ENCODE measurements around the gene IL6ST.
A peak's percentile ranks its signal among the peaks of the same experiment; 100 is the strongest.
"Not testable (repeated sequence)": the region's sequence is repeated elsewhere in the genome, so short reads cannot be mapped to it uniquely, and the experiment has no call there.

IL6ST gene

DNA sequence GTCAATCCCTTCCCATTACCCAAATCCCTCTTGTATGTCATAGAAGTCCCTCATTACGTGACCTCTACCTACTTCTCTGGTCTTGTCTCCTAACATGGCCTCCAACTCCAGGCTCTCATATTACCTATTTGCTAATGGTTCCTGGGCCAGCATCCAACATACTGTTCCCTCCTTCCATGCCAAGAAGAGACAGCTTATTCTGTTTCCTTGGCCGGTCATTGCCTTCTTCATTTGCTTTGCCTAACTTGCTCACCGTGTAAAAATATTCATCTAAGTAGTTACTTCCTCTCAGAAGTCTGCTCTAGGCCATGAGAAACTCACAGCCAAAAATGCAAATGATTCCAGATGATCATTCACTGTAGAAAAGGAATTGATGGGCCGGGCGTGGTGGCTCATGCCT lies 8.9 kb upstream of the IL6ST start:
- no peak for DNase-seq (ENCODE audit: low spot score)

DNA sequence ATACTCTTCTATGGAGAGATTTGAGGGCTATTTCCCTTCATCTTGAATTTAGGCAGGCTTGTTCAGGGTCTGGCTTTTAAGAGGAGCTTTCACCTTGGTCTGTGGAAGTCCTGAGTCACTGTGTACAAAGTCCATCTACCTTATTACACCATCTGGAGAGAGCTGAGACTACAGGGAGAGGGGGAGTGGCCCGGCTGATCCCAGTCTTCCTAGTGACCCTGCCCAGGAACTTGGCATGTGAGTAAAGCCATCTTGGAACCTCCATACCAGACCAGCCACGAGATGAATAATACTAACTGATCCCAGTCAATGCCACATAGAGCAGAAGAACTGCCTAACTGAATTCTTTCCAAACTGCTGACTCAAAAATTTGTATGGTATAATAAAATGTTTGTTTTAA lies 8.4 kb upstream of the IL6ST start:
- no peak for DNase-seq (ENCODE audit: low spot score)

DNA sequence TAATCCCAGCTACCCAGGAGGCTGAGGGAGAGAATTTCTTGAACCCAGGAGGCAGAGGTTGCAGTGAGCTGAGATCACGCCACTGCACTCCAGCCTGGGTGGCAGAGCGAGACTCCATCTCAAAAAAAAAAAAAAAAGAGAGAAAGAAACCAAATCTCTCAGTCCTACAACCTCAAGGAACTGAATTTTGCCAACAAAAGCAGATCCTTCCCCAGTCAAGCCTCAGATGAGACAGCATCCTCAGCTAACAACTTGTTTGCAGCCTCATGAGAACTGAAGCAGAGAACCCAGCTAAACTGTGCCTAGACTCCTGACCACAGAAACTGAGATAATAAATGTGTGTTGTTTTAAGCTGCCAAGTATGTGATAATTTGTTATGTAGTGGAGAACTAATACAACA lies 7.5 kb upstream of the IL6ST start:
- no peak for DNase-seq (ENCODE audit: low spot score)

DNA sequence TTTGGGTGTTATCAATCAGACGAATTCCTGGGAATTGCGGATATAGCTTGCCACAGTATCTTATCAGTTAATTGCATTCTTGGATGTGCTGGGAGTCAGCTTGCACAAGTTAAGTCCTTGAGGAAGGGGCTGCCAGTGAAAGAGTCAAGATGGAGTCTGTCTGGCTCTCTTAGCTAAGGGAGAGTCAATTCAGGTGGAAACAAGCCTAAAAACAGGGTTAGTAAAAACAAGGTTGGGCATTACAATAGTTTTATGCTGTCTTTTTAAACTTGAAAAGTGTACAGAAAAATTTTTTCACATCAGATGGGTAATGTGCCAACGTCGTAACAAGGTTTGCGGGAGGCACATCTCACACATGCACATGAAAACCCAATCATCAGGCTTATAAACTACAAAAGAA lies 5.5 kb upstream of the IL6ST start:
- not testable (repeated sequence) for DNase-seq (ENCODE audit: low spot score)

DNA sequence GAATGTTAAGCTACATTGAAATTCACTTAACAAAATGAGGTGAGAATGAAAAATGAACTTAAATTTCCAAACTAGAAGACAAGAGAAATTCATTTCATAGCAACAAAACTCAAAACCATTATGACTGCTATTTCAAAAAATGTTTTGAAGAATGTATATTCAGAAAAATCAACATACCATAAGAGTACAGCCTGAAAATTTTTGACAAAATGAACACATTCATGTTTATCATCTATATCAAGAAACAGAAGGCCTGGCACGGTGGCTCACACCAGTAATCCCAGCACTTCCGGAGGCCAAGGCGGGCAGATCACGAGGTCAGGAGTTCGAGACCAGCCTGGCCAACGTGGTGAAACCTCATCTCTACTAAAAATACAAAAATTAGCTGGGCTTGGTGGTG lies 4.2 kb upstream of the IL6ST start:
- no peak for DNase-seq (ENCODE audit: low spot score)

DNA sequence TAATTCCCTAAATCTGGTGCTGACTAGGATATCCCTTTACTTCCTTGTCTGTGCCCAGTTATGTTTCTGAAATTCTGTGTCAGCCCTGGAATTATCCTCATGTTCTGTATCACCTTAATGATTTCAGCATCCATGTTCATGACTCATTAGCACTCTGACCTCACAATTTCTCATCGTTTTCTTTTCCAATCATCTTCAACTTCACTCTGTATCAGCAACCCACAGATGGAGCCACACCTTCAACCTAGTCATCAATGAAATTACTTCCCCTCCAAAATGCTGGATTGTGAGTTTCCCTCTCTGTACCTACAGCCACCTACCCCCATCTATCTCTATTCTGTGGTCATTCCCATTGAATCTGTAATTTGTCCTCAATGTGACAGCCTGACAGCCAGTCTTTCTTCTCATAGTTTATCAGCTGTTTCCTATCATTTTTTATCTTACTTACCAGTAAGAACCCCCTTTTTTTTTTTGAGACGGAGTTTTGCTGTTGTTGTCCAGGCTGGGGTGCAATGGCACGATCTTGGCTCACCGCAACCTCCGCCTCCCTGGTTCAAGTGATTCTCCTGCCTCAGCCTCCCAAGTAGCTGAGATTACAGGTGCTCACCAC lies 3.1 kb upstream of the IL6ST start:
- DNase-seq (ENCODE audit: low spot score), result no peak

DNA sequence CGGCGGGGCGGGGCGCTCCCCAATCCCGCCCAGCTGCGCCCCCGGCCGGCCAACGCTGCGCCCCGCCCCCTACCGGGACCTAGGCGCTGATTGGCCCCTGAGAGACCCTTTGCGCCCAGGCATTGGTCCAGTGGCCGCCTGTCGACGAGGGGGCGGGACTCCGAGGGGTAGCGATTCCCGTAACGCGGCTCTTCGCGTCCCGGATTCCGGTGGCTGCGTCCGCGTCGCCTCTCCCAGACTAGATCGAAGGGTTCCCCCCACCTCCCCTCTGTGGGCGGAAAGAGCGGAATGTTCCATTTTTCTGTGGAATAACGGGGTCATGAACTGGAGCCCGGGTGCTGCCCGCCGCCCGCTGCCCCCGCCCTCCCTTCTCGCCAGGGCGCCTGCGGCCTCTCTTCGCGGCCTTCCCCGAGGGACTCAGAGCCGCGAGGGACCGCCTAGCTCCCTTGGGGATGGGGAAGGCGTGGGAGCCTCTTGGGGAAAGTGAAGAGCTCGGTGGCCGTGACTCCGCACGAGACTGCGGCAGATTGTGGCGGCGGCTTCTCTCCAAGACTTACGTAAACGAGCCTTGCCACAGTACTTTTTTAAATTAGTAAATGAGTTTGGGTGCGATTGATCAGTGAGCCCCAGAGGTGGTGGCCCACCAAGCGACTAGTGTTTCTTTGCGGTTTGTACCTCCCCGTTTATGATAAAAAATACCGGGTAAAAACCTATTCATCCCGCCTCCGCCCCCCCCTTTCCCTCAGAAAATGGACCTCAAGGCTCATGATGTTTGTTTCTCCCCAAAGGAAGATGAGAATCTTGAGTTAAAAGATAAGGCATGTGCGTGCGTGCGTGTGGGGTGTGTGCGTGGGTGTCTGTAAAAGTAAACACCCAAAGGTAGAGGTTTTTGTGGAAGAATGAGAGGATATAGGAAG lies 493 bp upstream of the IL6ST start:
- DNase-seq (ENCODE audit: low spot score), result peak; percentile 97

DNA sequence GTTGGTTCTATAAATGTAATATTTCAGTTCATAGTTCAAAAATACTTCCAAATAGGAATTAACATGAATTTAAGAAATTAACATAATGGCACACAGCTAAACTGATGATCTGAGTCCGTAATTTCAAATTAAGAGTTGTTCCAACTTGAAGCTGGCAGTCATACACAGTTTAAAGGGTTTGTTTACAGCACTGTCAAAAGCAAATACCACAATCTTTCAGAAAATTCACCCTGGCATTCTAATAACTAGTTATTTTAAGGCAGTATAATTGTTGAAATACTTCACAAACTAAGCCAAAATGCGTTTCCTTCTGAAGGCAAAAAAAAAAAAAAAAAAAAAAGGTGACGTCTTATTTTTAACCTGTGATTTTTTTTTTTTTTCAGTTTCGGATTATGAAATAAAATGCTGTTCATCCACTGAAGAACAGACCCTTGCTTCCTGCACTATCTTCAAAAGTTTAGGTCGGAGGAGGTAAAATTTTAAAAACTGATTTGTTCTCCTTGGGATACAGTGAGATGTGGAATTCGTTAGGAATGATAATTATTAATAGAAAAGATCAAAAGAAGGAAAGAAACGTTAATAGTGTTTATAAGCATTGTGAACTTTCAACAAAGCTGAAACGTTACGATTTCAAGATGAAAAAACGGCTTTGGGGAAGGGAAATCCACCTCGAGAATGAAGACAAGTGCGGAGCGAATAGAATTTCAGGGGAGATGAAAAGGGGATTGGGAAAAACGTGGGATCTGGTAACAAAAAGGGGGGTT lies 850 bp downstream of the IL6ST start:
- no peak for DNase-seq (ENCODE audit: low spot score)

DNA sequence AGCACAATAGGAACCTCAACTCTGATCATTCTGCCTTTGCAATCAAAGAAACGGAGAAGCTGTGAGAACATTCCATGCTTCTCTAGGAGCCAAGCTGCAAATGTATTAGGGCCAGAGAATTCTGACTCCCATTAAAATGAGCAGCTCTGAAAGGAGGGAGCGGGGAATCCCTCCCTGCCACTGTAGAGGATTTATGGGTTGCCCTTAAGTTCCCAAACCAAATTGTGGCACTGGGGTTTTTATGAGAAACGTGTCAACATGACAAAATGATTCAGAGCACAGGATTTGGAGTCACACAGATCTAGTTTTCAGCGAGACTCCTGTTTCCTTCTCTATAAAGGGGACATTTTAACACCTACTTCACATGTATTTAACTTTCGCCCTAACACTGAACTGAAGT lies 1.8 kb downstream of the IL6ST start:
- DNase-seq (ENCODE audit: low spot score), result no peak

DNA sequence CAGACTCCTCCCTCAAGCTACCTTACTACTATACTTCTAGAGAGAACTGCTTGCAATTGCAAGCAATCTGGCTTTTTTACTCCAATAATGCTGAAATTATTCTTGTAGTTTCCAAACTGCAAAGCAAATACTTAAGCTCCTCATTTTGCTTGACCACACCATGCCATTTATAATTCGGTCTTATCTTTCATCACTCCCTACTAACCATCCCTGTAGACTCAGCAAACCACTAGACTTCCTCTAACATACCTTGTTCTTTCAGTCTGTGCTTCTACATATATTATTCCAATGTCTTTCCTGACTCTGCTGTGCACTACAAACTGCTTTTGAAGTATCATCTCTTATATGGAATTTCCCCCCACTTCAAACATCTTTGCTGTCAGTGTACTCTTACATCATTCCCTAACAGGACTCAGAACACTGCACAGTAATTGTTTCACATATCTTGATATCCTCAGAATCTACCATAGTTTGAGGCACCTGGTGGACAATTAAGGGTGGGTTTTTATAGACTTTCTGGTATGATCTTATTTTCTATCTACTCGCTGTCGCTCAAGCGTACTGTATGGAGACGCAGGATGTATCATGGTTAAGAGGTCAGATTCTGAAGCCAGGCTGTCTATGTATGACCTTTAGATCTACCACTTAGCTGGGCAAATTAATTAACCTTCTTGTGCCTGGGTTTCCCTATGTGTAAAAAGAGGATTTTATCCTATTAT lies 2.8 kb downstream of the IL6ST start:
- no peak for DNase-seq (ENCODE audit: low spot score)

DNA sequence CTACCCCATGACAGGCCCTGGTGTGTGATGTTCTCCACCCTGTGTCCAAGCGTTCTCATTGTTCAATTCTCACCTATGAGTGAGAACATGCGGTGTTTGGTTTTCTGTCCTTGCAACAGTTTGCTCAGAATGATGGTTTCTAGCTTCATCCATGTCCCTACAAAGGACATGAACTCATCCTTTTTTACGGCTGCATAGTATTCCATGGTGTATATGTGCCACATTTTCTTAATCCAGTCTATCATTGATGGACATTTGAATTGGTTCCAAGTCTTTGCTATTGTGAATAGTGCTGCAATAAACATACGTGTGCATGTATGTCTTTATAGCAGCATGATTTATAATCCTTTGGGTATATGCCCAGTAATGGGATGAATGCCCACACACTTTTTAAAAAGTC lies 3.9 kb downstream of the IL6ST start:
- DNase-seq (ENCODE audit: low spot score), result not testable (repeated sequence)

DNA sequence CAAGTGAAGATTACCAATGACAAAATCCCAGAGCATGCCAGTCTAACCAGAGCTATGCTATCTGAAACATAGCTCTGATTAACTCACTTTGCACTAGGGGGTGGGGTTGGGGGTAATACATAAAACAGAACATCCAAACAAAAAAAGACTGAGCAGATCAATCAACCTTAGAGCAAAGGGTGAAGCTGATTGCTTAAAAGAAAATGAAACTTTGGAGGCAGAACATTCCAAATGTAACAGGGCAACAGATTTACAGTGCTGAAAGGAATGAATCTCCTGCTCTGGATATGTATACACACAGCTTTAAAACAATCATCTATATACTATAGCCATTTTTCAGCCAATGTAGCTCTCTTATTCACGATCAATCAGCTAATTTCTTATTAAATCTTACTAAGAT lies 4.9 kb downstream of the IL6ST start:
- no peak for DNase-seq (ENCODE audit: low spot score)

DNA sequence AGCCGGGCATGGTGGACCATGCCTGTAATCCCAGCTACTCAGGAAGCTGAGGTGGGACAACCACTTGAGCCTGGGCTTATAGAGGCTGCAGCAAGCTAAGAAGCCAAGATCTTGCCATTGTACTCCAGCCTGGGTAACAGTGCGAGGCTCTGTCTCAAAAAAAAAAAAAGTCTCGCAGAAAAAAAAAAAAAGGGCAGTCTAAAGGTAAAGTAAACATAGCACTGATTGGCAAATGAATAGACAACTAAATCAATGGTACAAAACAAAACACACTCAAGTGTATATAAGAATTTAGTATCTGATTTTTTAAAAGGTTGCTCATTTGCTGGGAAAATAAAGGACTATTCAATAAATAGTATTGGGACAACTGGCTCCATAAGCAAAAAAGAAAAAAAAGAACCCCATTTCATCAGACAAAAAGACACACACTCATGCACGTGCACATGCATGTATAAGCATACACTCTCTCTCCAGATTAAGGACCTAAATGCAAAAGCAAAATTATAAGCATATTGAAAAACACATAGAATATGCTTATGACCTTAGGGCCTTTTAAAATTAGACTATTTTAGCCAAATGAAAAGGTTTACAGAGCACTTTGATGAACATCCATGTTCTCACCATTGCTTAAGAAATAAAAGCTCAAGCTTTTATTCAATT lies 5.7 kb downstream of the IL6ST start:
- DNase-seq (ENCODE audit: low spot score), result no peak

DNA sequence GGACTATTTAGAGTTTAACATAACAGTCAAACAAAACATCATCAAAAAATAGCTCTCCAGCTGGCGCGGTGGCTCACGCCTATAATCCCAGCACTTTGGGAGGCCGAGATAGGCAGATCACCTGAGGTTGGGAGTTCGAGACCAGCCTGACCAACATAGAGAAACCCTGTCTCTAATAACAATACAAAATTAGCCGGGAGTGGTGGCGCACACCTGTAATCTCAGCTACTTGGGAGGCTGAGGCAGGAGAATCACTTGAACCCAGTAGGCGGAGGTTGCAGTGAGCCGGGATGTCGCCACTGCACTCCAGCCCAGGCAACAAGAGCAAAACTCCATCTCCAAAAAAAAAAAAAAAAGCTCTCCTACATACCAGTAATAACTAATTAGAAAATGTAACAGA lies 6.3 kb downstream of the IL6ST start:
- DNase-seq (ENCODE audit: low spot score), result not testable (repeated sequence)

DNA sequence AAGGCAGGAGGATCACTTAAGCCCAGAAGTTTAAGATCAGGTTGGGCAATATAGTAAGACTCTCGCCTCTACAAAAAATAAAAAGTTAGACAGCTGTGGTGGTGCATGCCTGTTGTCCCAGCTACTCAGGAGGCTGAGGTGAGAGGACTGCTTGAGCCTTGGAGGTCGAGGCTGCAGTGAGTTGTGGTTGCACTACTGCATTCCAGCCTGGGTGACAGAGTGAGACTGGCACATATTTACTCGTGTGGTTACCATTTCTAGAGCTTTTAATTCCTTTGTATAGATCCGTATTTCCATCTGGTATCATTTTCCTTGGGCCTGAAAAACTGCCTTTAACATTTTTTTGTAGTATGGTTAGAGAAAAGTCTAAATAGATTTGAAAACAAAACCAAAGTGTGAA lies 7.8 kb downstream of the IL6ST start:
- DNase-seq (ENCODE audit: low spot score), result no peak

DNA sequence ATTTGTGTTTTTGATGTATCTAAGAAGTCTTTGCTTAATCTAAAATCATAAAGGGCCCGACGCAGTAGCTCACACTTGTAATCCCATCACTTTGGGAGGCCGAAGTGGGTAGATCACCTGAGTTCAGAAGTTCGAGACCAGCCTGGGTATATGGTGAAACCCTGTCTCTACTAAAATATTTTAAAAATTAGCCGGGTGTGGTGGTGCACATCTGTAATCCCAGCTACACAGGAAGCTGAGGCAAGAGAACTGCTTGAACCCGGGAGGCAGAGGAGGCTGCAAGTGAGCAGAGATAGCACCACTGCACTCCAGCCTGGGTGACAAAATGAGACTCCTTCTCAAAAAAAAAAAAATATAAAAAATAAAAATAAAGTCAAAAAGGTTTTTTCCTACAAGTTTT lies 9.6 kb downstream of the IL6ST start:
- no peak for DNase-seq (ENCODE audit: low spot score)

DNA sequence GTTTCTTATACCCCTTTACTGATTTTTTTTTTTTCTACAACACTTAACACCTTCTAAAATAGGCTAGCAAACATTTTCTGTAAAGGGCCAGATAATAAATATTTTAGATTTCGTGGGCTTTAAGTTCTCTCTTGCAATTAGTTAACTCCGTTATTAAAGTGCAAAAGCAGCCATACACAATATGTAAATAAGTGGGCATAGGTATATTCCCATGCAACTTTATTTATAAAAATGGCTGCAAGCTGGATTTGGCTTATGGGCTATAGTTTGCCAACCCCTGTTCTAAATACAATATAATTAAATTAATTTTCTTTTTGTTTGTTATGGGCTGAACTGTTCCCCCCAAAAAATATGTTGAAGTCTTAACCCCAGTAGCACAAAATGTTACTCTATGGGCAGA lies 10.8 kb downstream of the IL6ST start:
- no peak for DNase-seq (ENCODE audit: low spot score)

DNA sequence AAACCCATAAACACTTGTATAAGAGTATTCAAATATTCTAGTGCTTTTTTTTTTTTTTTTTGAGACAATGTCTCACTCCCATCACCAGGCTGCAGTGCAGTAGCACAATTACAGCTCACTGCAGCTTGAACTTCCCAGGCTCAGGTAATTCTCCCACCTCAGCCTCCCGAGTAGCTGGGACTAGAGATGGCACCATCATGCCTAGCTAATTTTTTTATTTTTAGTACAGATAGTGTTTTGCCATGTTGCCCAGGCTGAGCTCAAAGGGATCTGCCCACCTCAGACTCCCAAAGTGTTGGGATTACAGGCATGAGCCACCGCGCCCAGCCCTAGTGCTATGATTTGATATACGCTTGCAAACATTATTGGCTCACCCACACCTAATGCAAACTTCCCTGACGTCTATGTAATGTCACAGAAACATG lies 11.8 kb downstream of the IL6ST start:
- DNase-seq (ENCODE audit: low spot score), result no peak

DNA sequence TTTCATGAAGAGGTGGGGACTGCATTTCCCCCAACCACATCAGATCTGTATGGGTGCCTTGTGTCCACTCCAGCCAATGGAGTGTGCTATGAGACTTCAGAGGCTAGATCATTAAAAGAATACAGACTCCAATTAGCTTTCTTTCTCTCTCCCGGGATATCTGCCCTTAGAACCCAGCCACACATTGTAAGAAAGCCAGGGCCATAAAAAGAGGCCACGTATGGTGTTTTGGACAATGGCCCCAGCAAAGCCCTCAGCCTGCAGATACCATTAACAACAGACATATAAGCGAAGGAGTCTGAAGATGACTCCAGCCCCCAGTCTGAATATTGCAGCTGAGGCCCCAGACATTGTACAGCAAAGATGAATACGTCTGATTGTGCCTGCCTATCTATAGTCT lies 21.5 kb downstream of the IL6ST start:
- no peak for DNase-seq (ENCODE audit: low spot score)

DNA sequence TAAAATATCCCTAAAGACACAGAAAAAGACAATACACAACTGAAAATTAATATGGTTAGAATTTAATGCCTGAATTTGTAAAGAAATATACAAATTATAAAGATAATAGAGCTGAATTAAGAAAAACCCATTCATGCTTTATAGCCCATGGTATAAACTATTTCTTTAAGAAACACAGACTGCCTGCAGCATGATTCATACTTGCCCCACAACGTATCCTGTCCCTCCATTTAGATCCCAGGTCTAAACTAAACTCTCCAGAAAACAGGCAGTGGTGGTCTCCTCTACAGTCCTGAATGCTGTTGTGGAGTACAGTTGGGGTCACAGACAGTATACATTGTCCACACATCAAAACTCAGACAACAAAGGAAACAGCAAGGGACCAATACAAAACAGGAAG lies 24.8 kb downstream of the IL6ST start:
- DNase-seq (ENCODE audit: low spot score), result no peak

DNA sequence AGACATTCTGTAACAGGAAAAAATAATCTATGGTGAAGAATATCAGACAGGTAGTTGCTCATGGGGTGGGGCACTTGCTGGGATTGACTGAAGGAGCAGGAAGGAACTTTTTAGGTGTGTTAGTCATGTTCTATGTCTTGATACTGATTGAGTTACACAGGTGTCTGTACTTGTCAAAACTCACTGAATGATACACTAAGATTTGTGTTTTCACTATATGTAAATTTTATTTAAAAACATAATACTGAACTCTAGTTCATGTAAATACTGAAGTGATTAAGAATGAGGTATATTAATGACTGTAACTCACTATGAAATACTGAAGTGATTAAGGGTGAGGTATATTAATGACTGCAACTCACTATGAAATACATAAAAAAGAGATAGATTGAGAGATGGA lies 28.5 kb downstream of the IL6ST start:
- no peak for DNase-seq (ENCODE audit: low spot score)

DNA sequence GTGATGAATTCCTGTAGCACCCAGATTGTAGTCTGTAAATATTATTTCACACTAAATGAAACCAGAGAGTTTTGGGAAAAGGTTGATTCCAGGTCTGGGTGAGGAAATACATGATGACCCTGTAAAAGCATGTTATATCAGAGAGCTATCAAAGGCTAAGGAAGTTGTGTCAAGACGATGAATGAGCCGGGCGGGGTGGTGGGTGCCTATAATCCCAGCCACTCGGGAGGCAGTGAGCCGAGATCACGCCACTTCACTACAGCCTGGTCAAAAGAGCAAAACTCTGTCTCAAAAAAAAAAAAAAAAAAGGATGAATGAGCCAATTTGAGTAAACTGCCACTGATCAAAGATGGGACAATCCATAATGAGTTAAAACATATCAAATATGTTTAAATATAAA lies 29.2 kb downstream of the IL6ST start:
- no peak for DNase-seq (ENCODE audit: low spot score)
